H1 (cell line): Measurements from ENCODE around the gene AQP2. TPM values are rescaled to one million over a fixed set of nuclear protein-coding genes. Genes with fewer than 3 reads are reported as not detected.
A peak's percentile ranks its signal among the peaks of the same experiment; 100 is the strongest.

Source experiments
- CTCF ChIA-PET: fragments of 300-600 bp; sonication (Branson Sonifier 250); formaldehyde crosslinking; loops from one replicate; lab custom pipeline; 2021; ENCODE audit not compliant: partially characterized antibody; lab: Charles Lee
- POLR2A ChIA-PET: fragments of 300-600 bp; sonication (Branson Sonifier 250); formaldehyde crosslinking; loops from one replicate; lab custom pipeline; 2021; ENCODE audit warnings: inconsistent platforms; ENCODE audit not compliant: partially characterized antibody; lab: Charles Lee
- DNase-seq, 2 experiments: peaks; one replicate each; pipeline versions ENCODE4 v3.0.0 to v3.0.0-alpha.2; 2010 to 2022; ENCODE audit warnings: low spot score in 2 of 2, low read depth in 1 of 2, mixed read lengths in 1 of 2
- FAIRE-seq: peaks from 2 replicates; lab custom pipeline; 2011; peaks lifted over from hg19 to GRCh38; lab: Jason Lieb, UNC
- H2AFZ ChIP-seq: 2 replicates; pipeline ENCODE4 v1.8.1; 2012; ENCODE audit warnings: low read length, inconsistent platforms
- H2AK5ac ChIP-seq: 2 replicates; pipeline ENCODE4 v1.6.1; 2013; ENCODE audit warnings: low read depth, low read length
- H2BK120ac ChIP-seq: replicated peaks from 2 replicates; pipeline ENCODE3; 2013; ENCODE audit warnings: low read depth, low read length, inconsistent platforms
- H2BK12ac ChIP-seq: 2 replicates; pipeline ENCODE4 v1.6.1; 2013; ENCODE audit warnings: low read depth, low read length
- H2BK15ac ChIP-seq: 2 replicates; pipeline ENCODE4 v1.6.1; 2013; ENCODE audit warnings: low read length
- H2BK20ac ChIP-seq: 2 replicates; pipeline ENCODE4 v1.6.1; 2013; ENCODE audit warnings: low read length
- H2BK5ac ChIP-seq: 2 replicates; pipeline ENCODE4 v1.6.1; 2013; ENCODE audit warnings: low read depth, low read length
- H3K14ac ChIP-seq: 2 replicates; pipeline ENCODE4 v1.6.1; 2013; ENCODE audit warnings: inconsistent platforms; ENCODE audit not compliant: insufficient read length
- H3K18ac ChIP-seq: 2 replicates; pipeline ENCODE4 v1.6.1; 2013; ENCODE audit warnings: low read length; ENCODE audit errors: extremely low read depth
- H3K23ac ChIP-seq: 2 replicates; pipeline ENCODE4 v1.6.1; 2013; ENCODE audit warnings: inconsistent platforms; ENCODE audit not compliant: insufficient read length
- H3K23me2 ChIP-seq: 2 replicates; pipeline ENCODE4 v1.6.1; 2013; ENCODE audit warnings: low read depth, low read length
- H3K27ac ChIP-seq: 2 replicates; pipeline ENCODE4 v1.6.1; 2011; ENCODE audit warnings: low read depth, low read length, inconsistent platforms
- H3K27me3 ChIP-seq, 4 experiments: replicated peaks in 1 of 4; 1 replicate in 1 of 4; 2 replicates in 3 of 4; pipeline versions ENCODE4 v1.6.1 to v1.8.1; 2011 to 2013; ENCODE audit warnings: low read length in 3 of 4, mild to moderate bottlenecking in 3 of 4, inconsistent platforms in 2 of 4, mixed read lengths in 2 of 4, moderate library complexity in 1 of 4; ENCODE audit not compliant: control insufficient read depth in 3 of 4, insufficient read depth in 3 of 4; ENCODE audit errors: extremely low read depth in 1 of 4
- H3K36me3 ChIP-seq, 4 experiments: 2 replicates each; pipeline versions ENCODE4 v1.6.1 to v1.8.1; 2011 to 2013; ENCODE audit warnings: mild to moderate bottlenecking in 4 of 4, low read length in 3 of 4, moderate library complexity in 2 of 4, control low read depth in 1 of 4, inconsistent platforms in 1 of 4; ENCODE audit not compliant: insufficient read depth in 4 of 4, control insufficient read depth in 2 of 4
- H3K4ac ChIP-seq: replicated peaks from 2 replicates; pipeline ENCODE3; 2013; ENCODE audit warnings: low read length, low read depth, mixed read lengths, inconsistent platforms; ENCODE audit not compliant: insufficient read length
- H3K4me1 ChIP-seq, 4 experiments: replicated peaks in 1 of 4; 1 replicate in 1 of 4; 2 replicates in 3 of 4; pipeline versions ENCODE4 v1.6.1 to v1.8.1; 2011 to 2013; ENCODE audit warnings: low read length in 3 of 4, inconsistent platforms in 2 of 4, mixed read lengths in 1 of 4; ENCODE audit not compliant: insufficient read depth in 4 of 4, control insufficient read depth in 3 of 4
- H3K4me2 ChIP-seq, 2 experiments: 2 replicates each; pipeline versions ENCODE4 v1.6.1 to v1.8.1; 2011 to 2013; ENCODE audit warnings: low read depth in 2 of 2, low read length in 2 of 2, control low read depth in 1 of 2, inconsistent platforms in 1 of 2, mild to moderate bottlenecking in 1 of 2; ENCODE audit not compliant: insufficient read depth in 1 of 2
- H3K4me3 ChIP-seq, 4 experiments: fragments of 200-600, 300-600 bp in 1 of 4; sonication (generic), shearing (Covaris generic), sonication (Bioruptor Twin) in 1 of 4; 2 replicates each; pipeline versions ENCODE4 v1.5.1 to v1.8.1; 2011 to 2016; ENCODE audit warnings: low read length in 4 of 4, low read depth in 3 of 4, control low read depth in 2 of 4, inconsistent platforms in 2 of 4, mild to moderate bottlenecking in 2 of 4, mixed read lengths in 1 of 4, moderate library complexity in 1 of 4; ENCODE audit not compliant: insufficient read depth in 2 of 4; ENCODE audit errors: extremely low read depth in 1 of 4
- H3K56ac ChIP-seq: replicated peaks from 2 replicates; pipeline ENCODE3; 2013; ENCODE audit warnings: low read depth, mild to moderate bottlenecking, mixed read lengths, low read length, inconsistent platforms; ENCODE audit not compliant: insufficient read length
- H3K79me1 ChIP-seq: 2 replicates; pipeline ENCODE4 v1.6.1; 2013; ENCODE audit warnings: low read depth, low read length, control low read depth
- H3K79me2 ChIP-seq, 2 experiments: 2 replicates each; pipeline versions ENCODE4 v1.6.1 to v1.8.1; 2012 to 2013; ENCODE audit warnings: low read length in 2 of 2, mild to moderate bottlenecking in 2 of 2, inconsistent platforms in 1 of 2; ENCODE audit not compliant: insufficient read depth in 2 of 2, control insufficient read depth in 1 of 2
- H3K9ac ChIP-seq, 4 experiments: replicated peaks in 1 of 4; 1 replicate in 1 of 4; 2 replicates in 3 of 4; pipeline versions ENCODE4 v1.6.1 to v1.8.1; 2011 to 2013; ENCODE audit warnings: low read depth in 3 of 4, low read length in 3 of 4, control low read depth in 2 of 4, mild to moderate bottlenecking in 2 of 4, moderate library complexity in 2 of 4, inconsistent platforms in 1 of 4; ENCODE audit errors: extremely low read depth in 1 of 4
- H3K9me3 ChIP-seq, 2 experiments: 2 replicates each; pipeline versions ENCODE4 v1.6.1 to v1.8.1; 2012 to 2013; ENCODE audit warnings: mild to moderate bottlenecking in 2 of 2, moderate library complexity in 2 of 2, control low read depth in 1 of 2, inconsistent platforms in 1 of 2, low read depth in 1 of 2, low read length in 1 of 2, mixed read lengths in 1 of 2; ENCODE audit not compliant: insufficient read depth in 2 of 2
- H4K20me1 ChIP-seq, 2 experiments: replicated peaks in 1 of 2; 2 replicates each; pipeline versions ENCODE3 to v1.8.1; 2011 to 2013; ENCODE audit warnings: inconsistent platforms in 2 of 2, low read length in 2 of 2, mild to moderate bottlenecking in 1 of 2; ENCODE audit not compliant: insufficient read depth in 2 of 2, control insufficient read depth in 1 of 2
- H4K5ac ChIP-seq: 2 replicates; pipeline ENCODE4 v1.6.1; 2013; ENCODE audit warnings: low read length, low read depth, mixed read lengths, inconsistent platforms; ENCODE audit not compliant: insufficient read length
- H4K8ac ChIP-seq: 2 replicates; pipeline ENCODE4 v1.8.0; 2013; ENCODE audit warnings: mild to moderate bottlenecking, moderate library complexity, low read length, inconsistent platforms; ENCODE audit not compliant: insufficient read depth; ENCODE audit errors: extremely low read depth
- H4K91ac ChIP-seq: replicated peaks from 2 replicates; pipeline ENCODE3; 2013; ENCODE audit warnings: low read length, mixed read lengths, inconsistent platforms; ENCODE audit not compliant: insufficient read length
- BCL11A ChIP-seq, 2 experiments: IDR thresholded peaks; one replicate each; pipeline ENCODE4 v1.6.1; 2011; ENCODE audit warnings: low read depth in 2 of 2, low read length in 2 of 2, mild to moderate bottlenecking in 2 of 2
- GTF2F1 ChIP-seq: IDR thresholded peaks from 2 replicates; pipeline ENCODE4 v1.6.1; 2012; ENCODE audit warnings: low read depth, low read length, improper control_type of control experiment, borderline replicate concordance
- MAFK ChIP-seq: IDR thresholded peaks from 2 replicates; pipeline ENCODE4 v1.6.1; 2012; ENCODE audit warnings: low read depth, mild to moderate bottlenecking, improper control_type of control experiment, low read length
- SAP30 ChIP-seq: fragments of 300-600 bp; sonication (generic); IDR thresholded peaks from 2 replicates; pipeline ENCODE4 v1.7.1; 2012; ENCODE audit warnings: low read length, moderate library complexity, mild to moderate bottlenecking, inconsistent platforms; ENCODE audit not compliant: insufficient read depth, insufficient replicate concordance
- SRF ChIP-seq: IDR thresholded peaks from 2 replicates; pipeline ENCODE4 v1.6.1; 2011; ENCODE audit warnings: mild to moderate bottlenecking, low read depth, low read length, moderate library complexity
- WGBS, 2 experiments: shearing (Covaris generic) in 1 of 2; methylation state at CpG; one replicate each; pipeline versions ENCODE4 v1.1.6 to v1.1.7; 2013 to 2015; ENCODE audit warnings: low lambda C conversion rate in 2 of 2, mixed read lengths in 2 of 2, inconsistent platforms in 1 of 2, low coverage in 1 of 2, missing lambda C conversion rate in 1 of 2; ENCODE audit not compliant: insufficient replicate concordance in 2 of 2, insufficient coverage in 1 of 2, insufficient read length in 1 of 2; ENCODE audit errors: extremely low coverage in 1 of 2, missing lambda C conversion rate in 1 of 2; 5-methylcytosine and 5-hydroxymethylcytosine counted together
- polyA plus RNA-seq, 7 experiments: library from polyadenylated mRNA; depleted of rRNA in 3 of 7; stranded (reverse) in 5 of 7; unstranded in 2 of 7; fragments of >200 nt in 5 of 7; fragments of 200-250 nt in 2 of 7; gene quantifications; 1 replicate in 5 of 7; 2 replicates in 1 of 7; 4 replicates in 1 of 7; pipeline versions ENCODE4 v1.2.1 to v1.2.3, GENCODE V29; 2011 to 2013; ENCODE audit warnings: missing spikeins in 2 of 7, mixed read lengths in 2 of 7
- total RNA-seq: library from RNA; stranded (reverse); fragmentation: NEBNext Ultra II Directional; extraction: Animal tissue kit (Norgen Biotek cat#: 25700); gene quantifications from 2 replicates; pipeline ENCODE4 v1.2.1, GENCODE V29; 2021

The AQP2 gene
- total and polyA plus RNA-seq, 2 of the 8 experiments (the other 6 are each of a cell fraction or from before 2014, with no cell fraction given) = not detected

GRCh38 chr12:49901986-49902385, 48.6 kb upstream of the AQP2 start:
- no peak overlapping the region for H2AFZ ChIP-seq
- no peak overlapping the region for H2BK5ac ChIP-seq
- H3K27ac ChIP-seq = no peak overlapping the region
- H2BK15ac ChIP-seq = 0 out of 2 replicates have a peak overlapping the region, but pooled peaks have one; percentile 65
- H3K4me3 ChIP-seq = no peak overlapping the region
- TF ChIP-seq SRF = no peak
- TF ChIP-seq MAFK = no peak
- TF ChIP-seq BCL11A (IDR thresholded peaks at IDR 0.05; ENCODE audit: low read depth in 2 of 2, low read length in 2 of 2) = no peak
- TF ChIP-seq GTF2F1 = no peak
- no peak for TF ChIP-seq SAP30
- TF ChIP-seq, all 59 proteins: peak for 0
- POLR2A ChIA-PET = interaction anchor here (1.0 to 1.2 kb wide), 2 partner anchors 33 to 35 kb away, joined by 3 to 5 read pairs; no protein-coding TSS in a partner anchor
- Histone ChIP-seq H4K91ac (no peak overlapping the region), H3K14ac (no peak overlapping the region), H3K4me2 (no peak overlapping the region), H3K18ac (peak overlapping the region; percentile 25; the same call in 1 of the 2 replicates), H2AK5ac (no peak overlapping the region), H3K56ac (no peak overlapping the region), H4K8ac (no peak overlapping the region), H3K23ac (no peak overlapping the region), H2BK120ac (no peak overlapping the region), H2BK20ac (0 out of 2 replicates have a peak overlapping the region, but pooled peaks have one; percentile 48), H3K4me1 (peaks cover 0 to 9% (median 1%) of the 10 kb centered on the region in 4 experiments; a peak in 5 of 7 replicates), H3K4ac (no peak overlapping the region), H3K79me1 (no peaks in the 10 kb centered on the region), H3K36me3 (no peaks in the 10 kb centered on the region), H3K9ac (no peak overlapping the region), H3K79me2 (no peaks in the 10 kb centered on the region), H4K5ac (no peak overlapping the region), H3K23me2 (peaks cover 5% of the 10 kb centered on the region; the same call in 1 of the 2 replicates), H3K9me3 (no peaks in the 10 kb centered on the region), H2BK12ac (0 out of 2 replicates have a peak overlapping the region, but pooled peaks have one; percentile 22), H3K27me3 (peaks cover 0 to 19% (median 16%) of the 10 kb centered on the region in 4 experiments; a peak in 5 of 7 replicates), H4K20me1 (no peaks in the 10 kb centered on the region)
- CTCF ChIA-PET = interaction anchor here (0.8 to 12.4 kb wide), 14 partner anchors 8 to 102 kb away, joined by 3 to 107 read pairs (median 4); no protein-coding TSS in a partner anchor
- 92% methylated on average over 5 of the region's 5 CpGs; no CpG with 5 or more reads in 1 of the 2 experiments for WGBS, 2 experiments
- DNase-seq (no peak), FAIRE-seq (no peak)
